Sigmoid colon (tissue), 7 donors: Measurements from ENCODE around the gene SDCBP2. TPM values are rescaled to one million over a fixed set of nuclear protein-coding genes. Genes with fewer than 3 reads are reported as not detected.
A peak's percentile ranks its signal among the peaks of the same experiment; 100 is the strongest.

Source experiments
- DNase-seq: peaks from one replicate; pipeline ENCODE4 v3.0.0-alpha.2; 2019
- H3K27ac ChIP-seq, 4 donors: fragments of 200-600 bp; sonication (generic); one replicate each; pipeline ENCODE4 v1.5.1; 2016 to 2019; ENCODE audit warnings: mild to moderate bottlenecking in 1 of 4
- H3K27me3 ChIP-seq, 3 donors: fragments of 200-600 bp; sonication (generic); one replicate each; pipeline ENCODE4 v1.5.1; 2019; ENCODE audit warnings: mild to moderate bottlenecking in 1 of 3
- H3K36me3 ChIP-seq, 4 donors: fragments of 200-600 bp; sonication (generic); one replicate each; pipeline ENCODE4 v1.5.1; 2016 to 2019
- H3K4me1 ChIP-seq, 4 donors: fragments of 200-600 bp; sonication (generic); one replicate each; pipeline ENCODE4 v1.5.1; 2017 to 2019
- H3K4me3 ChIP-seq, 4 donors: fragments of 200-600 bp; sonication (generic); one replicate each; pipeline ENCODE4 v1.5.1; 2017 to 2019; ENCODE audit warnings: mild to moderate bottlenecking in 2 of 4, moderate library complexity in 1 of 4
- H3K9me3 ChIP-seq, 4 donors: fragments of 200-600 bp in 3 of 4; sonication (generic) in 3 of 4; one replicate each; pipeline versions ENCODE4 v1.5.1 to v1.6.1; 2013 to 2019
- EP300 ChIP-seq, 4 donors: sonication (generic); formaldehyde crosslinking; IDR thresholded peaks; one replicate each; pipeline ENCODE4 v1.6.1; 2017; ENCODE audit warnings: antibody characterized with exemption in 4 of 4
- POLR2A ChIP-seq, 2 donors: fragments of 450-650 bp; IDR thresholded peaks; one replicate each; pipeline ENCODE4 v1.6.1; 2016; ENCODE audit warnings: antibody characterized with exemption in 2 of 2, mild to moderate bottlenecking in 2 of 2, moderate library complexity in 2 of 2
- POLR2AphosphoS5 ChIP-seq, 4 donors: sonication (generic); formaldehyde crosslinking; IDR thresholded peaks; one replicate each; pipeline ENCODE4 v1.6.1; 2017; ENCODE audit warnings: antibody characterized with exemption in 4 of 4
- WGBS, 2 donors: extraction: QIAGEN DNeasy Blood & Tissue Kit; methylation state at CpG; one replicate each; pipeline ENCODE4 v1.1.7; 2013; 5-methylcytosine and 5-hydroxymethylcytosine counted together
- intact Hi-C: fragments of 100-400 bp; cut with DNase I; formaldehyde crosslinking; loops from one replicate; pipeline ENCODE4 v1.15.1; 2023
- polyA plus RNA-seq, 3 donors: library from polyadenylated mRNA; stranded (reverse); fragments of 200-250 nt; gene quantifications; one replicate each; pipeline ENCODE4 v1.2.3, GENCODE V29; 2013
- total RNA-seq, 4 donors: library from RNA; depleted of rRNA; stranded (reverse); fragments of >200 nt; gene quantifications; one replicate each; pipeline ENCODE4 v1.1.0, GENCODE V29; 2016
- TF ChIP-seq, protein P1 (sequence below), 4 experiments: fragments of 450-650 bp in 3 of 4; fragments of 200-600 bp in 1 of 4; IDR thresholded peaks; one replicate each; pipeline ENCODE4 v1.5.1; 2016 to 2019; ENCODE audit warnings: antibody characterized with exemption in 4 of 4, mild to moderate bottlenecking in 3 of 4, moderate library complexity in 2 of 4
- donor health status: healthy with polysubstance abuse.
- donor health status: Bipolar disorder and iron deficiency.
- donor health status: healthy.

The SDCBP2 gene, protein sequence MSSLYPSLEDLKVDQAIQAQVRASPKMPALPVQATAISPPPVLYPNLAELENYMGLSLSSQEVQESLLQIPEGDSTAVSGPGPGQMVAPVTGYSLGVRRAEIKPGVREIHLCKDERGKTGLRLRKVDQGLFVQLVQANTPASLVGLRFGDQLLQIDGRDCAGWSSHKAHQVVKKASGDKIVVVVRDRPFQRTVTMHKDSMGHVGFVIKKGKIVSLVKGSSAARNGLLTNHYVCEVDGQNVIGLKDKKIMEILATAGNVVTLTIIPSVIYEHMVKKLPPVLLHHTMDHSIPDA
- total RNA-seq (1 to 10 TPM; 1.1 to 3.6 (median 1.9) TPM), polyA plus RNA-seq (100 to 1,000 TPM; 229 to 724 (median 339) TPM)

DNA sequence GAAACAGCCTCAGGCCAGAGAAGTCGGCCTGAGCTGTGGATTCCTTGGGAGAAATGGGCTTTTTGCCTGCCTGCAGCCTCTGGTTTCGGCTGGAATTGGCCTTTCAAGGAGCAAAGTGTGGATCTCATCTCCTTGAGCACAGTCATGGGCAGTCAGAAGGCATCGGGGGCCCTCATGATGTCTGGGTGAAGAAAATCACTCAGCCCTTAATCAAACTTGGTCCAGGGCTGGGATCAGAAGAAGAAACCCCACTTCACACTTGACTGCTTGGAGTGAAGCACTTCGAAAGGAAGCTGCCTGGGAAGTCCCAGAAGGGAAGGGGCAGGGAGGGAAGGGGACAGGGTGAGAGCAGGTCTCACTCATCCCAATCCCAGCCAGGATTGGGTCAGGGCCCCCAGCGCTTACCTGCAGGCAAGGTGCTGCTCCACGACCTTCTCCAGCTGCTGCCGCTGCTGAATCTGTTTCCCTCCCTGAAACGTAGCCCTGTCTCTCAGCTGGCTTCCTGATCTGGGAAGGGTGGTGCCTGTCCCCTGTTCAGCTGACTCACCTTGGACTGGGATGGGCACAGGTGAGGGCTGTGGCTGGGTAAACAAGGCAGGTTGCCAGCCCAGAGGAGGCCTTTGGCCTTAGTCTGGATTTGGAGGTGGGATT, at the start of gene SDCBP2:
Gene SDCBP2, minus strand, starts transcription at position 460 of the 651 bp plus-strand sequence. CDS start 8,723 bp downstream, outside the sequence.
- intact Hi-C loops, result no loop called here
- no peaks in the 10 kb centered on the region for H3K9me3 ChIP-seq
- TF ChIP-seq, protein P1, sequence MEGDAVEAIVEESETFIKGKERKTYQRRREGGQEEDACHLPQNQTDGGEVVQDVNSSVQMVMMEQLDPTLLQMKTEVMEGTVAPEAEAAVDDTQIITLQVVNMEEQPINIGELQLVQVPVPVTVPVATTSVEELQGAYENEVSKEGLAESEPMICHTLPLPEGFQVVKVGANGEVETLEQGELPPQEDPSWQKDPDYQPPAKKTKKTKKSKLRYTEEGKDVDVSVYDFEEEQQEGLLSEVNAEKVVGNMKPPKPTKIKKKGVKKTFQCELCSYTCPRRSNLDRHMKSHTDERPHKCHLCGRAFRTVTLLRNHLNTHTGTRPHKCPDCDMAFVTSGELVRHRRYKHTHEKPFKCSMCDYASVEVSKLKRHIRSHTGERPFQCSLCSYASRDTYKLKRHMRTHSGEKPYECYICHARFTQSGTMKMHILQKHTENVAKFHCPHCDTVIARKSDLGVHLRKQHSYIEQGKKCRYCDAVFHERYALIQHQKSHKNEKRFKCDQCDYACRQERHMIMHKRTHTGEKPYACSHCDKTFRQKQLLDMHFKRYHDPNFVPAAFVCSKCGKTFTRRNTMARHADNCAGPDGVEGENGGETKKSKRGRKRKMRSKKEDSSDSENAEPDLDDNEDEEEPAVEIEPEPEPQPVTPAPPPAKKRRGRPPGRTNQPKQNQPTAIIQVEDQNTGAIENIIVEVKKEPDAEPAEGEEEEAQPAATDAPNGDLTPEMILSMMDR (IDR thresholded peaks at IDR 0.05), result no peak
- peak in 1 of 2 donors; percentile 80 for TF ChIP-seq POLR2A (IDR thresholded peaks at IDR 0.05)
- TF ChIP-seq POLR2AphosphoS5 (IDR thresholded peaks at IDR 0.05), result peak in 1 of 4 donors; percentile 53
- DNase-seq, result peak; percentile 49
- peak within 1 kb of the TSS; percentile 97 to 99 (median 98) for H3K27ac ChIP-seq
- no peaks in the 10 kb centered on the region for H3K36me3 ChIP-seq
- H3K4me1 ChIP-seq, result peaks cover 0 to 51% (median 49%) of the 10 kb centered on the region in 4 donors
- peak within 1 kb of the TSS in 1 of 4 donors; percentile 4 for H3K4me3 ChIP-seq
- H3K27me3 ChIP-seq, result no peaks in the 10 kb centered on the region
- WGBS, 2 donors, result 24 to 66% methylated on average over 8 of the region's 8 CpGs

DNA sequence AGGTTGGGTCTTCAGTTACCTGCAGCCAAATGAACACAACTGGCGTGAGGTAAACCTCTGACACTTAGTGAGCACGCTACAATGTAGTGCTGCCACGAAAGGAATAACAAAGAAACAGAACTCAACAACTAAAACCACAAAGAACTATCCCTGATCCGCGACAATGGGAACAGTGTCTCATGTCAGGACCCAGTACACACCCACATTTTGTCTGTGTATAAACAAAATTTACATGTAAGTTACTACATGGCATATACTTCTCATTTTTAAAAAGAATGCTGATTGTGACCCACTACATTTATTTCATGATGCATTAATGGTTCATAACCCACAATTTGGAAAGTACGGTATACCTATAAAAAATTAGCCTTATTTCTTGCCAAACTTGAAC, 49.8 kb upstream of the SDCBP2 start:
- no peaks in the 10 kb centered on the region for H3K27me3 ChIP-seq
- 85 to 88% methylated on average over 6 of the region's 6 CpGs for WGBS, 2 donors
- no peak for DNase-seq
- H3K4me3 ChIP-seq, result no peak overlapping the region
- H3K9me3 ChIP-seq, result no peaks in the 10 kb centered on the region
- peaks cover 0 to 4% (median 1%) of the 10 kb centered on the region in 4 donors for H3K36me3 ChIP-seq
- TF ChIP-seq POLR2A (IDR thresholded peaks at IDR 0.05), result no peak
- TF ChIP-seq, protein P1 (IDR thresholded peaks at IDR 0.05), result no peak
- TF ChIP-seq EP300 (IDR thresholded peaks at IDR 0.05), result no peak
- TF ChIP-seq POLR2AphosphoS5 (IDR thresholded peaks at IDR 0.05), result no peak
- H3K27ac ChIP-seq, result no peak overlapping the region
- peaks cover 0 to 95% (median 63%) of the 10 kb centered on the region in 4 donors for H3K4me1 ChIP-seq
- intact Hi-C loops, result no loop called here

DNA sequence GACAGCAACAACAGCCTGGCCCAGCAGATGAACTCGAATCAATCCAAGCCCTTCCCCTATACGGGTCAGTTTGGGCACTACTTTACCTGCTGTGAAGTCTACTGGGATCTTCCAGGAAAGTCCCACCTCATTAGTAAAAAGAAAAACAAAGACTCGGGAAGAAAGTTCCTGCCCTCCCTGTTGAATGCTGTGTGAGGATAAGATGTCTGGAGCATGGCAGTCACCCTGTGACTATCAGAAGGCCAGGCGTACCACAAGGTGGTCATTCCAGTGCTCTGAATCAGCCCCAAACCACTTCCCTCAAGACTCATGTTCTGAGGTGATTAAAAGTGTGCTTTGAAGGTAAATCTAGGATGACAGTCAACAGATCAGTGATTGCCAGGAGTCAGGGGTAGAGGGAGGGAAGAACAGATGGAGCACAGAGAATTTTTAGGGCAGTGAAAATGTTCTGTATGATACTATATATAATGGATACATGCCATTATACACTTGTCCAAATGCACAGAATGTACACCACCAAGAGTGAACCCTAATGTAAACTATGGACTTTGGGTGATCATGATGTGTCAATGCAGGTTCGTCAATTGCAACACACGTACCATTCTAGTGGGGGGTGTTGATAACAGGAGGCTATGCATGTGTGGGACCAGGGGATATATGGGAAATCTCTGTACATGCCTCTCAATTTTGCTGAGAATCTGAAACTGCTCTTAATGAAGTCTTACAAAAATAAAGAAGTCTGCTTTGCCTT, 49.2 kb upstream of the SDCBP2 start:
- 80% methylated on average over 6 of the region's 6 CpGs for WGBS, 2 donors
- Histone ChIP-seq H3K27ac (peak overlapping the region in 2 of 4 donors; percentile 25 to 37), H3K4me1 (peaks cover 0 to 94% (median 60%) of the 10 kb centered on the region in 4 donors), H3K36me3 (peaks cover 0 to 10% (median 3%) of the 10 kb centered on the region in 4 donors), H3K4me3 (no peak overlapping the region), H3K9me3 (no peaks in the 10 kb centered on the region), H3K27me3 (no peaks in the 10 kb centered on the region)
- intact Hi-C loops, result no loop called here
- TF ChIP-seq, protein P1 (IDR thresholded peaks at IDR 0.05), result no peak
- no peak for TF ChIP-seq POLR2AphosphoS5 (IDR thresholded peaks at IDR 0.05)
- no peak for TF ChIP-seq EP300 (IDR thresholded peaks at IDR 0.05)
- no peak for TF ChIP-seq POLR2A (IDR thresholded peaks at IDR 0.05)
- no peak for DNase-seq

DNA sequence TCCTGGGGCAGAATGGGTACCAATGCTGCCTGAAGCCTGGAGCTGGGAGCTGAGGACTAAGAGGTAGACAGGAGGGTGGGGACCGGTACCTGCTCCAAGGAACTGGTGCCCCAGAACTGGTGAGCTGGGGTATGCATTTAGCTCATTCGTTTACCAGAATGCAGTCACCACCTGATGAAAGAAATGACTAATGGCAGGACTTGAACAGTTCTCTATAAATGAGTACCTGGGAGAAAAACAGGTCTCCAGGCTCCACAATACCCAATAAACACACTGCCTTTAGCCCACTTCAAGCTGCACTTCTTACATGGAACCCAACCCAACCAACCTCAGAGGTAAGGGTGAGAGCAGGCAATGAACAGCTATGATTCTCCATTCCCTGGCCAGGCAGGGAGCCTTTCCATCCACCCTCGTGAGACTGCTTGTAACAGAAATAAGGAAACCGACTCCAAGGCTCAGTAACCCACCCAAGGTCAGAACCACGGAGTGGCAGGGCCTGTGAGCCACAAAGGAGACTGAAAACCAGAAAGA, 48.5 kb upstream of the SDCBP2 start:
- peaks cover 0 to 87% (median 53%) of the 10 kb centered on the region in 4 donors for H3K4me1 ChIP-seq
- 71 to 85% methylated on average over 5 of the region's 5 CpGs for WGBS, 2 donors

More for the DNA sequence above, 48.5 kb upstream of the SDCBP2 start:
- Histone ChIP-seq H3K4me3 (no peak overlapping the region), H3K27me3 (no peaks in the 10 kb centered on the region), H3K36me3 (peaks cover 0 to 13% (median 3%) of the 10 kb centered on the region in 4 donors), H3K27ac (peak overlapping the region in 2 of 4 donors; percentile 25 to 37), H3K9me3 (no peaks in the 10 kb centered on the region)
- TF ChIP-seq, protein P1 (IDR thresholded peaks at IDR 0.05), result no peak
- TF ChIP-seq POLR2A (IDR thresholded peaks at IDR 0.05) (no peak), POLR2AphosphoS5 (IDR thresholded peaks at IDR 0.05) (no peak), EP300 (IDR thresholded peaks at IDR 0.05) (no peak)
- no peak for DNase-seq
- intact Hi-C loops, result no loop called here
